Body of pancreas (tissue), 4 donors: Measurements from ENCODE around the gene SHC4. TPM values are rescaled to one million over a fixed set of nuclear protein-coding genes. Genes with fewer than 3 reads are reported as not detected.

Experiments
- ATAC-seq: fragments of 150-250 bp; one replicate; pipeline ENCODE4 v1.9.1; 2016
- DNase-seq, 4 donors: peaks; one replicate each; pipeline ENCODE4 v3.0.0-alpha.2; 2019
- H3K27ac ChIP-seq, 4 donors: fragments of 200-600 bp; sonication (generic); 1 replicate in 3 of 4; 2 replicates in 1 of 4; pipeline versions ENCODE4 v1.5.1 to v1.6.1; 2016 to 2019; ENCODE audit warnings: mild to moderate bottlenecking in 1 of 4, mixed read lengths in 1 of 4, moderate library complexity in 1 of 4
- H3K27me3 ChIP-seq, 2 donors: fragments of 200-600 bp; sonication (generic); one replicate each; pipeline ENCODE4 v1.6.0; 2016; ENCODE audit warnings: mild to moderate bottlenecking in 1 of 2
- H3K36me3 ChIP-seq, 2 donors: fragments of 200-600 bp; sonication (generic); replicated peaks in 1 of 2; 2 replicates each; pipeline ENCODE4 v1.5.1; 2016; ENCODE audit warnings: low read depth in 2 of 2; ENCODE audit not compliant: insufficient read depth in 1 of 2
- H3K4me1 ChIP-seq: fragments of 200-600 bp; sonication (generic); one replicate; pipeline ENCODE4 v1.6.0; 2016
- H3K4me3 ChIP-seq, 2 donors: fragments of 200-600 bp; sonication (generic); 1 replicate in 1 of 2; 2 replicates in 1 of 2; pipeline ENCODE4 v1.5.1; 2016 to 2019
- H3K9me3 ChIP-seq, 3 donors: fragments of 200-600 bp; sonication (generic); 1 replicate in 2 of 3; 2 replicates in 1 of 3; pipeline ENCODE4 v1.5.1; 2016
- POLR2A ChIP-seq, 3 donors: fragments of 450-650 bp; IDR thresholded peaks; one replicate each; pipeline ENCODE4 v1.6.1; 2016; ENCODE audit warnings: antibody characterized with exemption in 3 of 3, mild to moderate bottlenecking in 2 of 3
- WGBS, 2 donors: methylation state at CpG; one replicate each; pipeline ENCODE4 v1.1.5; 2017; 5-methylcytosine and 5-hydroxymethylcytosine counted together
- intact Hi-C: fragments of 100-400 bp; cut with DNase I; formaldehyde crosslinking; loops from one replicate; pipeline ENCODE4 v1.15.1; 2023
- total RNA-seq, 2 donors: library from RNA; depleted of rRNA; stranded (reverse); fragments of >200 nt; gene quantifications; one replicate each; pipeline ENCODE4 v1.1.0, GENCODE V29; 2016
- TF ChIP-seq, protein P1 (sequence below), 7 experiments: fragments of 450-650 bp in 4 of 7; fragments of 200-600 bp in 3 of 7; sonication (generic) in 3 of 7; IDR thresholded peaks; one replicate each; pipeline ENCODE4 v1.5.1; 2016 to 2019; ENCODE audit warnings: antibody characterized with exemption in 7 of 7

The SHC4 gene
- total RNA-seq, 2 donors from 2014 or later, result 0.78 TPM; not detected in 1

DNA sequence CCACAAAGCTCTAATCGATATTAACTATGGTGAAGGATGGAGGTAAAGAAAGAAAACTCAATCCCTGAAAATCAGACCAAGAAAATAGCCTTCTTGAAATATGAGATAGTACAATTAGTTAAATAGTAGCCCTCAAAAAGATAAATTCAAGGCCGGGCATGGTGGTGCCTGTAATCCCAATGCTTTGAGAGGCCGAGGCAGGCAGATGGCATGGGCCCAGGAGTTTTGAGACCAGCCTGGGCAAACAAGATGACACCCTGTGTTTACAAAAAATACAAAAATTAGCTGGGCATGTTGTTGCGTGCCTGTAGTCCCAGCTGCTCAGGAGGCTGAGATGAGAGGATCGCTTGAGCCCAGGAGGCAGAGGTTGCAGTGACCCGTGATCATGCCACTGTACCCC, 121.2 kb downstream of the SHC4 start:
- TF ChIP-seq, protein P1, sequence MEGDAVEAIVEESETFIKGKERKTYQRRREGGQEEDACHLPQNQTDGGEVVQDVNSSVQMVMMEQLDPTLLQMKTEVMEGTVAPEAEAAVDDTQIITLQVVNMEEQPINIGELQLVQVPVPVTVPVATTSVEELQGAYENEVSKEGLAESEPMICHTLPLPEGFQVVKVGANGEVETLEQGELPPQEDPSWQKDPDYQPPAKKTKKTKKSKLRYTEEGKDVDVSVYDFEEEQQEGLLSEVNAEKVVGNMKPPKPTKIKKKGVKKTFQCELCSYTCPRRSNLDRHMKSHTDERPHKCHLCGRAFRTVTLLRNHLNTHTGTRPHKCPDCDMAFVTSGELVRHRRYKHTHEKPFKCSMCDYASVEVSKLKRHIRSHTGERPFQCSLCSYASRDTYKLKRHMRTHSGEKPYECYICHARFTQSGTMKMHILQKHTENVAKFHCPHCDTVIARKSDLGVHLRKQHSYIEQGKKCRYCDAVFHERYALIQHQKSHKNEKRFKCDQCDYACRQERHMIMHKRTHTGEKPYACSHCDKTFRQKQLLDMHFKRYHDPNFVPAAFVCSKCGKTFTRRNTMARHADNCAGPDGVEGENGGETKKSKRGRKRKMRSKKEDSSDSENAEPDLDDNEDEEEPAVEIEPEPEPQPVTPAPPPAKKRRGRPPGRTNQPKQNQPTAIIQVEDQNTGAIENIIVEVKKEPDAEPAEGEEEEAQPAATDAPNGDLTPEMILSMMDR (IDR thresholded peaks at IDR 0.05), result no peak
- Histone ChIP-seq H3K27me3 (no peaks in the 10 kb centered on the region), H3K9me3 (no peaks in the 10 kb centered on the region), H3K36me3 (no peaks in the 10 kb centered on the region), H3K4me3 (no peak overlapping the region), H3K4me1 (peaks cover 6% of the 10 kb centered on the region), H3K27ac (peak overlapping the region in 1 of 4 donors; percentile 14)
- 51 to 65% methylated on average over 6 of the region's 6 CpGs for WGBS, 2 donors
- ATAC-seq, result no peak
- no peak for DNase-seq
- intact Hi-C loops, result no loop called here

DNA sequence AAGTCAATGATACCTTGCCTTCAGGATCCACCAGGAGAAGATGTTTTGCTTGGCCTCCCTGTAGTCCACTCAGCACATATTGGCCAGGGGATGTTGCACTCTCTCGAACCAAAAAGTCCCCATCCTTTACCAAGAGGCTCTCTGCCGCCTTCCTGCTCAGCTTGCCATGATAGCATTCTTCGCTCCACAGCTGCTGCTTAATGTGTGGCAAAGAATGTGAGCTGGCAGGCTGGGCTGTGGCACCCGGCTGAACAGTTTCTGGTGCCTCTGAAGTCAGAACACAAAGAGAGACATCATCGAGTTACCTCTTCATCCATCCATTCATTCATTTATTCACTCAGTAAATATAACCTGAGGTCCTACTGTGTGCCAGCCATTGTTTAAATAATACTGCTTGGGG, 129.0 kb downstream of the SHC4 start:
- Histone ChIP-seq H3K27me3 (no peaks in the 10 kb centered on the region), H3K9me3 (no peaks in the 10 kb centered on the region), H3K27ac (no peak overlapping the region), H3K4me1 (no peaks in the 10 kb centered on the region), H3K4me3 (no peak overlapping the region), H3K36me3 (no peaks in the 10 kb centered on the region)
- no peak for TF ChIP-seq POLR2A (IDR thresholded peaks at IDR 0.05)
- TF ChIP-seq, protein P1 (IDR thresholded peaks at IDR 0.05), result no peak
- 64 to 71% methylated on average over 5 of the region's 5 CpGs for WGBS, 2 donors
- no peak for DNase-seq
- ATAC-seq, result no peak
- intact Hi-C loops, result no loop called here

DNA sequence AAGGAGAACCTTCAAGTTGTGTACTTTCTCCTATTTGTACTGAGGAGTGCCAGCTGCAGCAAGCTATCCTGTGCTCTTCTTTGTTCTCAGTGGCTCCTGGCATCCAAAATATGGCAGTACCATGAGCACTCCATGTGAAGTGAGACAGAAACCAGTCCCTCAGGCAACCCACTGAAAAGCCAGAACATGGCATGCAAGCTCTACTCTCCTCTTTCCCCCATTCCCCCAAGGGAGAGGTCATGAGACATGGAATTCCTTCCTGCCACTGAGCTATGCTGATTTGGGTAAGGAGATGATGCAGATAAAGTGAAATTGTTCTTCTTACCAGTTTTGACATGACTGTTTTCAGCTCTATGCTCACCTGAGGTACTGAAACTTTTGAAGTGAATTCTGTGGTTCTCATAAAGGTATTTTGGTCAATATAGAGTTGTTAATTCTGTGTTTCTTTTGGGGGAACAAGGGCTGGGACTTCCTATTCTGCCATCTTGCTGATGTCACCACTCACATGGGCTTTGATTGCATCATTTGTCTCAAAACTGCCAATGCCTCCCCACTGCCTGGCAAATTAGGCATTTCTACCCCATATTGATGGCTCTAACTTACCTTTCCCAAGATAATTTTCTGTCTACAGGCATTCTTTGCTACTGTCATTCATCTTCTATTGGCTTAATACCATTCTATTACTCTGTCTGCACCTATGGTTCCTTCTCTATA, 130.0 kb downstream of the SHC4 start:
- H3K4me1 ChIP-seq, result no peaks in the 10 kb centered on the region
- no peaks in the 10 kb centered on the region for H3K36me3 ChIP-seq
- no peaks in the 10 kb centered on the region for H3K9me3 ChIP-seq
- no peaks in the 10 kb centered on the region for H3K27me3 ChIP-seq
- intact Hi-C loops, result no loop called here
- DNase-seq, result no peak
- no peak overlapping the region for H3K27ac ChIP-seq
- no peak overlapping the region for H3K4me3 ChIP-seq
- TF ChIP-seq POLR2A (IDR thresholded peaks at IDR 0.05), result no peak
- TF ChIP-seq, protein P1 (IDR thresholded peaks at IDR 0.05), result no peak
- ATAC-seq, result no peak

DNA sequence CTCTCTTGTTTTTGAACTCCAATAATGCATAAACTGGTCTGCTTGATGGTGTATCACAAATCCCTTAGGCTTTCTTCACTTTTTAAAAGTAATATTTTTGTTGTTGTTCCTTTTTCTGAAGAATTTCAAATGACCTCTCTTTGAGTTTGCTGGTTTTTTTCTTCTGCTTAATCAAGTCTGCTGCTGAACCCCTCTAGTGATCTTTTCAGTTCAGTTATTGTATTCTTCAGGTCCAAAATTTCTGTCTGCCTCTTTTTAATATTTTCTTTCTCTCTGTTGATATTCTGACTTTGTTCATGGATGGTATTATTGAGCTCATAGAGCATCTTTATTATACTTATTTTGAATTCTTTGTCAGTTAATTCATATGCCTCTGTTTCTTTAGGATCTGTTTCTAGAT, 131.1 kb downstream of the SHC4 start:
- TF ChIP-seq POLR2A (IDR thresholded peaks at IDR 0.05), result no peak
- TF ChIP-seq, protein P1 (IDR thresholded peaks at IDR 0.05), result no peak
- Histone ChIP-seq H3K4me1 (no peaks in the 10 kb centered on the region), H3K4me3 (no peak overlapping the region), H3K27me3 (no peaks in the 10 kb centered on the region), H3K9me3 (no peaks in the 10 kb centered on the region), H3K27ac (no peak overlapping the region), H3K36me3 (no peaks in the 10 kb centered on the region)
- DNase-seq, result no peak
- ATAC-seq, result no peak
- intact Hi-C loops, result no loop called here

DNA sequence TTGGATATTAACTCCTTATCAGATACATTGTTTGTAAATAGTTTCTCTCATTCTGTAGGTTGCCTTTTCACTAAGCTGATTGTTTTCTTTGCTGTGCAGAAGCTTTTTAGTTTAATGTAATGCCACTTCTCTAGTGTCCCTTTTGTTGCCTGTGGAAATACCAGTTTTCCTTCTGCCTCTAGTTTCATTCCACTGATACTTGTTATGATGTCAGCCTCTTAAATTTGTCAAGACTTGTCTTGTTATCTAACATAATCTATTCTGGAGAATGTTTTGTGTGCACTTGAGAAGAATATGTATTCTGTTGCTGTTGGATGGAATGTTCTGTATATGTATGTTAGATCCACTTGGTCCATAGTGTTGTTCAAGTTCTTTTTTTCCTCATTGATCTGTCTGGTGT, 134.8 kb downstream of the SHC4 start:
- intact Hi-C loops, result no loop called here
- TF ChIP-seq, protein P1 (IDR thresholded peaks at IDR 0.05), result no peak
- TF ChIP-seq POLR2A (IDR thresholded peaks at IDR 0.05), result no peak
- Histone ChIP-seq H3K4me1 (no peaks in the 10 kb centered on the region), H3K9me3 (no peaks in the 10 kb centered on the region), H3K27me3 (no peaks in the 10 kb centered on the region), H3K27ac (no peak overlapping the region), H3K4me3 (no peak overlapping the region), H3K36me3 (no peaks in the 10 kb centered on the region)
- no peak for ATAC-seq
- no peak for DNase-seq
